GM12873 (cell line): ENCODE results near the gene ATIC.

Source experiments
- CTCF ChIP-seq: IDR thresholded peaks from 2 replicates; pipeline ENCODE4 v1.5.1; 2012; ENCODE audit warnings: low read depth, mild to moderate bottlenecking, moderate library complexity, low read length, control low read depth; ENCODE audit not compliant: insufficient read depth; ENCODE audit errors: missing control alignments

The ATIC gene

GRCh38 chr2:215372968-215373649 is 61.2 kb downstream of the ATIC start:
- TF ChIP-seq CTCF = no peak

- TF ChIP-seq CTCF = no peak
Observed at GRCh38 chr2:215374002-215374401, 62.1 kb downstream of the ATIC start.

- no peak for TF ChIP-seq CTCF
Observed at GRCh38 chr2:215374642-215375466, 63.0 kb downstream of the ATIC start.

GRCh38 chr2:215375467-215375830 is 63.6 kb downstream of the ATIC start:
- TF ChIP-seq CTCF = no peak

- TF ChIP-seq CTCF = no peak
Observed at GRCh38 chr2:215376103-215376780, 64.4 kb downstream of the ATIC start.

GRCh38 chr2:215377283-215377682 is 65.4 kb downstream of the ATIC start:
- TF ChIP-seq CTCF = no peak

- TF ChIP-seq CTCF = no peak
Observed at GRCh38 chr2:215378045-215378444, 66.2 kb downstream of the ATIC start.
